Measurements from ENCODE around the gene SYNPR. TPM values are rescaled to one million over a fixed set of nuclear protein-coding genes. Genes with fewer than 3 reads are reported as not detected.

SYNPR gene
- total RNA-seq, 4 donors from 2014 or later, result 1.7 TPM; not detected in 3

DNA sequence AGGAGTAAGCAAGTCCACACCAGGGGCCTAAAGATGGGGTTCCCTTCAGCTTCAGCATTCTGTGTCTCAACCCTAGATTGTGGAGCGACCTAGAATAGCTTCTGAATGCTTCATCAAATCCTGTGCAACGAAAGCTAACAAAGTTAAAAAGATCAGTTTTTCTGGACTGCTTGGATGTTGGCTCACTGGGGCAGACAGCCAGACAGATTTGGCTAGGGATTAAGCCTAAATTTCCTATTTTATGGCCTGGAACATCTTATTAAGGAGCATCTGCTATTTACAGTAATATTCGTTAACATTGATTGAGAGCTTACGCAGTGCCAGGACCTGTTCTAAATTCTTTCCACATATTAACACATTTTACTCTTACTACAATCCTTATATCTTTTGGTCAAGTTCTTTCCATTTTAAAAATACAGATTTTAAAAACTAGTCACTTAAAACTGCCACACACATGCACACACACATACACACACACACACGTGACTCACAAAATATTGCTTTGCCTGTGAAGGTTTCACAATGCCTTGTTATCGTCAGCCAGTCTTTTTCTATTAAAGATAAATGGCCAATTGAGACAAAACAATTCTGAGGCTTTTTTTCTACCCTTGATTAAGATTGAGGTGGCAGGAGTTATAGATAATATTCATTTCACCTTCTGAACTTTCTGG is 201.0 kb downstream of the SYNPR start:
- H3K36me3 ChIP-seq, result no peaks in the 10 kb centered on the region
- intact Hi-C loops (cut with DNase I; ENCODE audit: low total_unique reads), result no loop called here
- no peaks in the 10 kb centered on the region for H3K4me1 ChIP-seq
- TF ChIP-seq POLR2A (IDR thresholded peaks at IDR 0.05), result no peak
- TF ChIP-seq, protein P1, sequence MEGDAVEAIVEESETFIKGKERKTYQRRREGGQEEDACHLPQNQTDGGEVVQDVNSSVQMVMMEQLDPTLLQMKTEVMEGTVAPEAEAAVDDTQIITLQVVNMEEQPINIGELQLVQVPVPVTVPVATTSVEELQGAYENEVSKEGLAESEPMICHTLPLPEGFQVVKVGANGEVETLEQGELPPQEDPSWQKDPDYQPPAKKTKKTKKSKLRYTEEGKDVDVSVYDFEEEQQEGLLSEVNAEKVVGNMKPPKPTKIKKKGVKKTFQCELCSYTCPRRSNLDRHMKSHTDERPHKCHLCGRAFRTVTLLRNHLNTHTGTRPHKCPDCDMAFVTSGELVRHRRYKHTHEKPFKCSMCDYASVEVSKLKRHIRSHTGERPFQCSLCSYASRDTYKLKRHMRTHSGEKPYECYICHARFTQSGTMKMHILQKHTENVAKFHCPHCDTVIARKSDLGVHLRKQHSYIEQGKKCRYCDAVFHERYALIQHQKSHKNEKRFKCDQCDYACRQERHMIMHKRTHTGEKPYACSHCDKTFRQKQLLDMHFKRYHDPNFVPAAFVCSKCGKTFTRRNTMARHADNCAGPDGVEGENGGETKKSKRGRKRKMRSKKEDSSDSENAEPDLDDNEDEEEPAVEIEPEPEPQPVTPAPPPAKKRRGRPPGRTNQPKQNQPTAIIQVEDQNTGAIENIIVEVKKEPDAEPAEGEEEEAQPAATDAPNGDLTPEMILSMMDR (IDR thresholded peaks at IDR 0.05), result no peak
- no peak overlapping the region for H3K27ac ChIP-seq
- H3K27me3 ChIP-seq, result no peaks in the 10 kb centered on the region
- H3K4me3 ChIP-seq, result no peak overlapping the region
- no peaks in the 10 kb centered on the region for H3K9me3 ChIP-seq
- peak; percentile 17 to 39 for DNase-seq

DNA sequence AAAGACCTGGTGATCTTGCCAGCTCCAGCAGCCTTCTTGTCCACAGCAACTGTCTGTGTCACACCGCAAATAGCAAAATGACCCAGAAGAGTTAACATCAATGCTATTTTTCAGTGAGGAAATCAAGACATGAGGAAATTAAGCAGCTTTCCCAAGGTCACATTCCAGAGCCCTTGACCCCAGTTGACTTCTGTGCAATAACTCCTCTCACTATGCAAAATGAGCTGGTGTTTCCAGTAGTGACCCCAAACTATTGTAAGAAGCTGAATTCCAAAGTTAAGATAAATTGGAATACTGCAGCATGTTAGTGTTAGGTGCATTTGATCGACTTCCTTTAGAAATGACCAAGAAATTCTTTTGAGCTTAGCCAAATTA is 201.5 kb downstream of the SYNPR start:
- Histone ChIP-seq H3K4me1 (no peaks in the 10 kb centered on the region), H3K27me3 (no peaks in the 10 kb centered on the region), H3K9me3 (no peaks in the 10 kb centered on the region), H3K36me3 (no peaks in the 10 kb centered on the region), H3K27ac (no peak overlapping the region), H3K4me3 (no peak overlapping the region)
- intact Hi-C loops (cut with DNase I; ENCODE audit: low total_unique reads), result no loop called here
- TF ChIP-seq, protein P1 (IDR thresholded peaks at IDR 0.05), result no peak
- TF ChIP-seq POLR2A (IDR thresholded peaks at IDR 0.05), result no peak
- peak; percentile 13 to 18 for DNase-seq

DNA sequence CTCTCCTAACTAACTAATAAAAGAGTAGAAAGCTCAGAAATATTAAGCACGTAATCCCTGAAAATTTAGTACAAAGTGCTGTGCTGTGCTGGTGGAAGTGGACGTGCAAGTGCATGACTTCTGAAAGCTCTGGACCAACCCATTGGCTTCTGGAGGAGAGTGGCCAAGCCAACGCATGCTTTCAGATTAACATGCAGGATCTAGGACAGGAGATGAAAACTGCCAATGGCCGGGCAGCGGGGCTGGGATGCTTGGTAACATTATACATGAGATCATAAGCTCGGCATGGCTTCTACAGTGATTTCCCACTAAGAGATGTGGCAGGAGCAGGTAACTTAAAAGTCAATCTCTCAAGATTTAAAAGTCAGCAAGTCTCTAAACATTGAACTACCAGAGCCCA is 203.5 kb downstream of the SYNPR start:
- H3K27me3 ChIP-seq, result no peaks in the 10 kb centered on the region
- no peaks in the 10 kb centered on the region for H3K36me3 ChIP-seq
- TF ChIP-seq POLR2A (IDR thresholded peaks at IDR 0.05), result no peak
- TF ChIP-seq, protein P1 (IDR thresholded peaks at IDR 0.05), result no peak
- no peaks in the 10 kb centered on the region for H3K4me1 ChIP-seq
- DNase-seq, result no peak
- no peaks in the 10 kb centered on the region for H3K9me3 ChIP-seq
- H3K27ac ChIP-seq, result no peak overlapping the region
- intact Hi-C loops (cut with DNase I; ENCODE audit: low total_unique reads), result no loop called here
- H3K4me3 ChIP-seq, result no peak overlapping the region

DNA sequence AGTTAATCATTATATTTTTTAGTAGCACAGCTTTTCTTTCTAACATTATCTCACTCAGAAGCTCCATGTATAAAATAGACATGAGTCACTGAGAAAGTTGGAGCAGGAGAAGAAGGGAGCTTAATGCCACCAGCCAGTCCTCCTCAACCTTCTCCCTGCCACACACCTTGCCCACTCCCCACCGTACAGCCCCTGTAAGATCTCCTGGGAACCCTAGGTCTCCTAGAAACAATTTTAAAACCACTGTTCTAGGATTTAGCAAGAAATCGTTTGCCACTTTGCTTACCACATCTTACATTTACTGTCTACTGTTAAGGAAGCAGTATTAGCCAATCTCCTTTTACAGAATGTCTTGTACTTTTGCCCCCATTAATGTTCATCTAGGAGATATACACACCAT is 204.2 kb downstream of the SYNPR start:
- Histone ChIP-seq H3K4me3 (no peak overlapping the region), H3K27ac (no peak overlapping the region), H3K36me3 (no peaks in the 10 kb centered on the region), H3K9me3 (no peaks in the 10 kb centered on the region), H3K4me1 (no peaks in the 10 kb centered on the region), H3K27me3 (no peaks in the 10 kb centered on the region)
- TF ChIP-seq, protein P1 (IDR thresholded peaks at IDR 0.05), result no peak
- no peak for TF ChIP-seq POLR2A (IDR thresholded peaks at IDR 0.05)
- intact Hi-C loops (cut with DNase I; ENCODE audit: low total_unique reads), result no loop called here
- DNase-seq, result no peak

DNA sequence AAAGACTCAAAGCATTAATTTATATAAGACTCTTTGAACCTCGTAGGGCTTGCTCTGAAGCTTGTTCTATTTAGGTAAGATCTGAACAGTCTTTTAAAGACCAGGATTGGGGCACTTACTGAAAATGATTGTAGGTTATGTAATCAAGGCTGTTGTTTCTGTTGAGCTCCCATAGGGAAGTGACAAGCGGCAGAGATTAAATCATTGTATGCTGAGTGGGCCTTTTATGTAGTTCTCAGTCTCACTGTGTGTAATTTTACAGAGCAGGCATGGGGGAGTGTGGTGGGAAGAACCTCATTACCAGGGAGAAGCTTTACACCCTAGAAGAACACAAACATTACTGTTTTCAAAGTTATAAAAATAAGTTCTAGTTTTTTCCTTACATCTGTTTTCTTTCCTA is 214.4 kb downstream of the SYNPR start:
- H3K4me1 ChIP-seq, result no peaks in the 10 kb centered on the region
- intact Hi-C loops (cut with DNase I; ENCODE audit: low total_unique reads), result no loop called here

More for the DNA sequence above, 214.4 kb downstream of the SYNPR start:
- no peak for DNase-seq
- no peaks in the 10 kb centered on the region for H3K36me3 ChIP-seq
- no peak overlapping the region for H3K27ac ChIP-seq
- no peak for TF ChIP-seq POLR2A (IDR thresholded peaks at IDR 0.05)
- TF ChIP-seq, protein P1 (IDR thresholded peaks at IDR 0.05), result no peak
- no peak overlapping the region for H3K4me3 ChIP-seq
- H3K9me3 ChIP-seq, result no peaks in the 10 kb centered on the region
- no peaks in the 10 kb centered on the region for H3K27me3 ChIP-seq
